ENCODE measurements around the gene ST6GALNAC3.

ST6GALNAC3 gene

GRCh38 chr1:76267631-76268030 is 193.1 kb downstream of the ST6GALNAC3 start:
- DNase-seq: no peak
- no peak for TF ChIP-seq CTCF (IDR thresholded peaks at IDR 0.05; ENCODE audit: low read depth, low read length, missing control alignments)
- no peaks in the 10 kb centered on the region for H3K36me3 ChIP-seq (replicated peaks)
- H3K27ac ChIP-seq: no peak overlapping the region
- H3K27me3 ChIP-seq (replicated peaks): no peaks in the 10 kb centered on the region
- in situ Hi-C loops (cut with HindIII; ENCODE audit: low pct_ligation_motif_present, low sequenced_read_pairs): no loop called here
- no peak overlapping the region for H3K4me3 ChIP-seq (ENCODE audit: low read depth, low read length)

GRCh38 chr1:76268341-76268740 is 193.8 kb downstream of the ST6GALNAC3 start:
- H3K27me3 ChIP-seq (replicated peaks): no peaks in the 10 kb centered on the region
- H3K36me3 ChIP-seq (replicated peaks): no peaks in the 10 kb centered on the region
- TF ChIP-seq CTCF (IDR thresholded peaks at IDR 0.05; ENCODE audit: low read depth, low read length, missing control alignments): no peak
- no peak for DNase-seq
- in situ Hi-C loops (cut with HindIII; ENCODE audit: low pct_ligation_motif_present, low sequenced_read_pairs): no loop called here
- H3K4me3 ChIP-seq (ENCODE audit: low read depth, low read length): no peak overlapping the region
- H3K27ac ChIP-seq: no peak overlapping the region

- Histone ChIP-seq H3K27ac (no peak overlapping the region), H3K27me3 (replicated peaks) (no peaks in the 10 kb centered on the region), H3K4me3 (ENCODE audit: low read depth, low read length) (no peak overlapping the region), H3K36me3 (replicated peaks) (no peaks in the 10 kb centered on the region)
- peak; percentile 60 for DNase-seq
- no peak for TF ChIP-seq CTCF (IDR thresholded peaks at IDR 0.05; ENCODE audit: low read depth, low read length, missing control alignments)
- in situ Hi-C loops (cut with HindIII; ENCODE audit: low pct_ligation_motif_present, low sequenced_read_pairs): no loop called here
Measured at GRCh38 chr1:76269155-76269554, 194.6 kb downstream of the ST6GALNAC3 start.

GRCh38 chr1:76274302-76274701 is 199.8 kb downstream of the ST6GALNAC3 start:
- Histone ChIP-seq H3K27ac (no peak overlapping the region), H3K27me3 (replicated peaks) (no peaks in the 10 kb centered on the region), H3K4me3 (ENCODE audit: low read depth, low read length) (no peak overlapping the region), H3K36me3 (replicated peaks) (no peaks in the 10 kb centered on the region)
- no peak for TF ChIP-seq CTCF (IDR thresholded peaks at IDR 0.05; ENCODE audit: low read depth, low read length, missing control alignments)
- in situ Hi-C loops (cut with HindIII; ENCODE audit: low pct_ligation_motif_present, low sequenced_read_pairs): no loop called here
- no peak for DNase-seq

GRCh38 chr1:76274718-76275117 is 200.2 kb downstream of the ST6GALNAC3 start:
- Histone ChIP-seq H3K36me3 (replicated peaks) (no peaks in the 10 kb centered on the region), H3K27ac (no peak overlapping the region), H3K27me3 (replicated peaks) (no peaks in the 10 kb centered on the region), H3K4me3 (ENCODE audit: low read depth, low read length) (no peak overlapping the region)
- TF ChIP-seq CTCF (IDR thresholded peaks at IDR 0.05; ENCODE audit: low read depth, low read length, missing control alignments): no peak
- no peak for DNase-seq
- in situ Hi-C loops (cut with HindIII; ENCODE audit: low pct_ligation_motif_present, low sequenced_read_pairs): no loop called here

- Histone ChIP-seq H3K27me3 (replicated peaks) (no peaks in the 10 kb centered on the region), H3K36me3 (replicated peaks) (no peaks in the 10 kb centered on the region), H3K4me3 (ENCODE audit: low read depth, low read length) (no peak overlapping the region), H3K27ac (no peak overlapping the region)
- in situ Hi-C loops (cut with HindIII; ENCODE audit: low pct_ligation_motif_present, low sequenced_read_pairs): no loop called here
- no peak for TF ChIP-seq CTCF (IDR thresholded peaks at IDR 0.05; ENCODE audit: low read depth, low read length, missing control alignments)
- no peak for DNase-seq
Measured at GRCh38 chr1:76278711-76279100, 204.2 kb downstream of the ST6GALNAC3 start.
